GM12872 (cell line): Measurements from ENCODE around the gene DOCK10.

Experiments used
- TF ChIP-seq, protein P1 (sequence below): IDR thresholded peaks from 3 replicates; pipeline ENCODE4 v1.5.1; 2011; ENCODE audit warnings: low read depth, mild to moderate bottlenecking, low read length, moderate library complexity; ENCODE audit not compliant: insufficient read depth

The DOCK10 gene

GRCh38 chr2:224883700-224884099 is 158.6 kb downstream of the DOCK10 start:
- TF ChIP-seq, protein P1, sequence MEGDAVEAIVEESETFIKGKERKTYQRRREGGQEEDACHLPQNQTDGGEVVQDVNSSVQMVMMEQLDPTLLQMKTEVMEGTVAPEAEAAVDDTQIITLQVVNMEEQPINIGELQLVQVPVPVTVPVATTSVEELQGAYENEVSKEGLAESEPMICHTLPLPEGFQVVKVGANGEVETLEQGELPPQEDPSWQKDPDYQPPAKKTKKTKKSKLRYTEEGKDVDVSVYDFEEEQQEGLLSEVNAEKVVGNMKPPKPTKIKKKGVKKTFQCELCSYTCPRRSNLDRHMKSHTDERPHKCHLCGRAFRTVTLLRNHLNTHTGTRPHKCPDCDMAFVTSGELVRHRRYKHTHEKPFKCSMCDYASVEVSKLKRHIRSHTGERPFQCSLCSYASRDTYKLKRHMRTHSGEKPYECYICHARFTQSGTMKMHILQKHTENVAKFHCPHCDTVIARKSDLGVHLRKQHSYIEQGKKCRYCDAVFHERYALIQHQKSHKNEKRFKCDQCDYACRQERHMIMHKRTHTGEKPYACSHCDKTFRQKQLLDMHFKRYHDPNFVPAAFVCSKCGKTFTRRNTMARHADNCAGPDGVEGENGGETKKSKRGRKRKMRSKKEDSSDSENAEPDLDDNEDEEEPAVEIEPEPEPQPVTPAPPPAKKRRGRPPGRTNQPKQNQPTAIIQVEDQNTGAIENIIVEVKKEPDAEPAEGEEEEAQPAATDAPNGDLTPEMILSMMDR: no peak

DNA sequence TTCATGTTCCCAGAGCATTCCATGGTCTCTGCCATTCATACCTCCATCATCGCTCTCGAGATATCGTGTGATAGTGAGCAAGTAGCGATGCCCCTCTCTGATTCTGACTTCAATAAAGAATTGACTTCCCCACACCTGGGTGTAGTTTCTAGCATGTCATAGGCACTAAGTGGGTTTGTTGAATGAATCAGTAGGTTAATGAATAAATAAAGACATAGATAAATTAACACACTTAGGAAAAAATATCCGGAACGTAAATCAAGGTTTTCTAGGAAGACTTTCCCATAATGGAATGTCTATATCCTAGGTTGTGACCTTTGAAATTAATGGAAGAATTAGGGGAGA is 159.1 kb downstream of the DOCK10 start:
- TF ChIP-seq, protein P1: no peak

DNA sequence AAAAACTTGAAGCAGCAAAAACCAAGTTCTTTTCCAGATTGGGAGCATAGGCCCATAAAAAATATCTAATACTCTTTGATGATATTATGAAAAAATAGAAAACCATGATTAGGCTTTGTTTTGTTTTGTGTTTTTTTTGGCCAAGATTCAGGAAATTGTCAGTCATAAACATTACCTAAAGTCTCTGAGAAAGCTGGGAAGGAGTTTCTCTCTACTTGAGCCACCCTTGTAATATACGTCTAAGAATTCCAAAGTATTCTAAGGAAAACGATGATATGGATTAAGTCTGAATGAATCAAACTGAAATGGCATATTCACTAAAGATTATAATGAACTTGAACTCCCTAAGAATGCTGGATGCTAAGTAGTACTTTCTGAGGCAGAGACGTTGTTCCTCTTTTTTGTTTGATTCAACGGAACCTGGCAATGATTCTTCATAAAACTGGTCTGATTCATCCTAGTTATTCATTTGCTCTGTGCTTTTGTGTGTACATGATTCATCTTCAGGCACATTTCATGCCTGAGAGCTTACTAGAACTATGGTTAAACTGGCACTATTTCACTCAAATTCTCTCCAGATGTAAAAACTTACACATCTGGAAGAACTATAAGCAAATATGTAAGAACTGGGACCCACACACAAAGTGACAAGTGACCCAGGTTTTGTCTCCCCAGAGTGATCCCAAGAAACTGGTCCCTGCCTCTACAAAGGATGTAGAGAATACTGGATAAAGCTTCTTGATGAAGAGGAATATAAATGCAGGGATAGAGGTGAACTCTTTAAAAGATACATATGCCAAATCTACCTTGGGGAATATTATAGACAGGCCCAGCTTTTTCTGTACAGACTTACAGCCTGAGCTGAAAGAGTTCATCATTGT is 159.7 kb downstream of the DOCK10 start:
- TF ChIP-seq, protein P1: no peak

GRCh38 chr2:224881846-224882245 is 160.4 kb downstream of the DOCK10 start:
- TF ChIP-seq, protein P1: no peak

DNA sequence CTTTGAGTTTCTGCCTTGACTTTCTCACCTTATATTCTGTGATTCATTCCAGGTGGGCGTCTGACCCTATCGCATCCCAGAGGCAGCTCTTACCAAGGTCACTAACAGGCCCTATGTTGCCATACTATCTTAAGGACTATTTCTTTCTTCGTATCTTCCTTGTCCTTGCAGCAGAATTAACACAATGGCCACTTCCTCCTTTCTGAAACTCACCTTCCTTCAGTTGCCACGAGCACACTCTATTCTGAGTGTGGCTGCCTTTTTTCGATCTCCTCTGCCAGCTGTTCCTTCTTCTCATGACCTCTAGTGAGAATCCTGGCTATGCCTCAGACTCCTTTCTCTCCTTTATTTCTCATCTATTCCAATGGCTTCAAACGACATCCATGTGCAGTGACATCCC is 165.7 kb downstream of the DOCK10 start:
- TF ChIP-seq, protein P1: no peak

- TF ChIP-seq, protein P1: no peak
These were observed 166.4 kb downstream of the DOCK10 start for GRCh38 chr2:224875841-224876240.

DNA sequence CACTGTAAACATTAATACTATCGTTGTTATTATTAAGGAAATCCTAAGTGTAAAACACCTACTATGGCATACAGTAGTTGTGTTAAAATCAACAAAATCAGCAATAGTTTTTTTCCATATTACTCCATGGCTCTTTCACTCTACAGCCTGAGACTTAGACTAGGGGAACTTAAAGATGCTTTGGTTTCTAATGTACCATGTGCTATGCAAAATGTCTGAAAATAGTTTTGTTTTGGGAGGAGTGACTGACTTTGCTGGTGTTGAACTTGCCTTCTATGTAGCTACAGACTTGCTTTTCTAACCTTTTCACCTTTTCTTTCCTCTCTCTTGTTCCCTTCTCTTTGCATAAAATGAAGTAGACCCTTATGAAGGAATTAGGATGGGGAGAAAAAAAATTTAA is 167.1 kb downstream of the DOCK10 start:
- TF ChIP-seq, protein P1: no peak
